IPS-NIHi7 (cell line): ENCODE data around the gene MRGPRX4.

Source experiments
- DNase-seq: peaks from one replicate; pipeline ENCODE4 v3.0.0; 2012; ENCODE audit warnings: mixed read lengths; ENCODE audit errors: extremely low spot score

Gene MRGPRX4

GRCh38 chr11:18209058-18209457, 36.4 kb downstream of the MRGPRX4 start:
- no peak for DNase-seq

GRCh38 chr11:18221274-18221876, 48.7 kb downstream of the MRGPRX4 start:
- no peak for DNase-seq

DNA sequence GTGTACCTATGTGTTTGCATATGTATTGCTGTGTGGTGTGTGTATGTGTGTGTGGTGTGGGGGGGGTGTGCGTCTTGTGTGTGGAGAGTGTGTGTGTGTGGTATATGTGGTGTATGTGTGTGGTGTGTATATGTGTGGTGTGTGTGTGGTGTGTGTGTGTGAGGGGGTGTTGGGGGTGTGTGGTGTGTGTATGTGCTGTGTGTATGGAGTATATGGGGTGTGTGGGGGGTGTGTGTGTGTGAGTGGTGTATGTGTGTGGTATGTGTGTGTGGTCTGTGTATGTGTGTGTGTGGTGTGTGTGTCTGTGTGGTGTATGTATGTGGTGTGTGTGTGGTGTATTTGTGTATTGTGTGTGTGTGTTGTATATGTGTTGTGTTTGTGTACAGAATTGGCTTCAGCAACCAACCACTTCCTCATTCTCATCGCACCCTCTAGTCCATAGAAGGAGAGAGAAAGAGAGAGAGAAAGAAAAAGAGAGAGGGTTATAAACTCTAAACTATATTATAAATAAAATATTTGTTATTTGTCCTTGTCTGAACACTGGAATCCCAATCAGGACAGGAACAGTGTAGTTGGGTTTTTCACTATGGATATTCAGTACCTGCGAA, 50.3 kb downstream of the MRGPRX4 start:
- no peak for DNase-seq
